HCT116 (cell line): ENCODE measurements around the gene RAB41.

ENCODE experiments used
- EZH2 ChIP-seq: fragments of 200-600 bp; sonication (generic); IDR thresholded peaks from 2 replicates; pipeline ENCODE4 v1.6.1; 2017; ENCODE audit warnings: antibody characterized with exemption, mixed run types
- JUND ChIP-seq: IDR thresholded peaks from 2 replicates; pipeline ENCODE4 v1.6.1; 2012
- POLR2A ChIP-seq: IDR thresholded peaks from 2 replicates; pipeline ENCODE4 v1.7.0; 2011; ENCODE audit warnings: borderline replicate concordance; ENCODE audit not compliant: insufficient read depth, insufficient read length; ENCODE audit errors: extremely low read depth
- POLR2AphosphoS5 ChIP-seq: IDR thresholded peaks from 2 replicates; pipeline ENCODE4 v1.6.1; 2011; ENCODE audit warnings: mild to moderate bottlenecking, low read depth, low read length, moderate library complexity
- RAD21 ChIP-seq: IDR thresholded peaks from 2 replicates; pipeline ENCODE4 v1.6.1; 2012; ENCODE audit warnings: low read depth, mild to moderate bottlenecking
- SIN3A ChIP-seq: IDR thresholded peaks from 2 replicates; pipeline ENCODE4 v1.6.1; 2012; ENCODE audit warnings: low read depth
- SP1 ChIP-seq: IDR thresholded peaks from 2 replicates; pipeline ENCODE4 v1.6.1; 2012; ENCODE audit warnings: low read depth
- YY1 ChIP-seq: IDR thresholded peaks from 2 replicates; pipeline ENCODE4 v1.6.1; 2011; ENCODE audit warnings: low read length, low read depth, moderate library complexity, mild to moderate bottlenecking; ENCODE audit not compliant: insufficient replicate concordance; ENCODE audit errors: extremely low read depth
- ZFX ChIP-seq: fragments of 450-650 bp; IDR thresholded peaks from 2 replicates; pipeline ENCODE4 v1.6.1; 2017
- ZNF274 ChIP-seq: fragments of 200-500 bp; sonication (Bioruptor generic); IDR thresholded peaks from 2 replicates; pipeline ENCODE4 v1.6.1; 2014; ENCODE audit warnings: mild to moderate bottlenecking, low read depth, low read length, inconsistent platforms
- TF ChIP-seq, protein P1 (sequence below), 3 experiments: fragments of 200-600 bp in 1 of 3; sonication (generic) in 1 of 3; IDR thresholded peaks in 2 of 3; conservative IDR thresholded peaks in 1 of 3; 2 replicates each; pipeline ENCODE4 v1.5.1; 2012 to 2017; ENCODE audit warnings: low read depth in 2 of 3, low read length in 2 of 3, antibody characterized with exemption in 1 of 3, borderline replicate concordance in 1 of 3, control low read depth in 1 of 3, mild to moderate bottlenecking in 1 of 3, mixed read lengths in 1 of 3, mixed run types in 1 of 3, moderate library complexity in 1 of 3; ENCODE audit not compliant: insufficient read depth in 1 of 3
- TF ChIP-seq, protein P2 (sequence below): IDR thresholded peaks from 2 replicates; pipeline ENCODE4 v1.6.1; 2012
- TF ChIP-seq, protein P3 (sequence below): IDR thresholded peaks from 2 replicates; pipeline ENCODE4 v1.6.1; 2012; ENCODE audit warnings: low read depth

DNA sequence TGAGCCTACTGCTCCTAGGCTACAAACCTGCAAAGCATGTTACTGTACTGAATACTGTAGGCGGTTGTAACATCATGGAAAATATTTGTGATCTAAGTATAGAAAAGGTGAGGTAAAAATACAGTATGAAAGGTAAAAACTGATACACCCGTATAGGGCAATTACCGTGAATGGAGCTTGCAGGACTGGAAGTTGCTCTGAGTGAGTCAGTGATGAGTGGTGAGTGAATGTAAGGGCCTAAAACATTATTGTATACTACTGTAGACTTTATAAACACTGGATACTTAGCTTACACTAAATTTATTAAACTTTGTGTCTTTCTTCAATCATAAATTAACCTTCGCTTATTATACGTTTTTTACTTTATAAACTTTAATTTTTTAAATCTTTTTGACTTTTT is 11.6 kb downstream of the RAB41 start:
- TF ChIP-seq SIN3A: no peak
- no peak for TF ChIP-seq POLR2A
- TF ChIP-seq, protein P1, sequence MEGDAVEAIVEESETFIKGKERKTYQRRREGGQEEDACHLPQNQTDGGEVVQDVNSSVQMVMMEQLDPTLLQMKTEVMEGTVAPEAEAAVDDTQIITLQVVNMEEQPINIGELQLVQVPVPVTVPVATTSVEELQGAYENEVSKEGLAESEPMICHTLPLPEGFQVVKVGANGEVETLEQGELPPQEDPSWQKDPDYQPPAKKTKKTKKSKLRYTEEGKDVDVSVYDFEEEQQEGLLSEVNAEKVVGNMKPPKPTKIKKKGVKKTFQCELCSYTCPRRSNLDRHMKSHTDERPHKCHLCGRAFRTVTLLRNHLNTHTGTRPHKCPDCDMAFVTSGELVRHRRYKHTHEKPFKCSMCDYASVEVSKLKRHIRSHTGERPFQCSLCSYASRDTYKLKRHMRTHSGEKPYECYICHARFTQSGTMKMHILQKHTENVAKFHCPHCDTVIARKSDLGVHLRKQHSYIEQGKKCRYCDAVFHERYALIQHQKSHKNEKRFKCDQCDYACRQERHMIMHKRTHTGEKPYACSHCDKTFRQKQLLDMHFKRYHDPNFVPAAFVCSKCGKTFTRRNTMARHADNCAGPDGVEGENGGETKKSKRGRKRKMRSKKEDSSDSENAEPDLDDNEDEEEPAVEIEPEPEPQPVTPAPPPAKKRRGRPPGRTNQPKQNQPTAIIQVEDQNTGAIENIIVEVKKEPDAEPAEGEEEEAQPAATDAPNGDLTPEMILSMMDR (IDR thresholded peaks at IDR 0.05 in 2 of 3, conservative IDR thresholded peaks at IDR 0.05 in 1 of 3; ENCODE audit: borderline replicate concordance in 1 of 3, insufficient read depth in 1 of 3, low read depth in 2 of 3, low read length in 2 of 3): no peak
- no peak for TF ChIP-seq EZH2
- no peak for TF ChIP-seq JUND
- TF ChIP-seq YY1: no peak
- TF ChIP-seq RAD21: no peak
- no peak for TF ChIP-seq ZNF274
- TF ChIP-seq SP1: no peak
- TF ChIP-seq POLR2AphosphoS5: no peak
- no peak for TF ChIP-seq ZFX
- TF ChIP-seq, protein P2, sequence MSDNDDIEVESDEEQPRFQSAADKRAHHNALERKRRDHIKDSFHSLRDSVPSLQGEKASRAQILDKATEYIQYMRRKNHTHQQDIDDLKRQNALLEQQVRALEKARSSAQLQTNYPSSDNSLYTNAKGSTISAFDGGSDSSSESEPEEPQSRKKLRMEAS: no peak
- TF ChIP-seq, protein P3, sequence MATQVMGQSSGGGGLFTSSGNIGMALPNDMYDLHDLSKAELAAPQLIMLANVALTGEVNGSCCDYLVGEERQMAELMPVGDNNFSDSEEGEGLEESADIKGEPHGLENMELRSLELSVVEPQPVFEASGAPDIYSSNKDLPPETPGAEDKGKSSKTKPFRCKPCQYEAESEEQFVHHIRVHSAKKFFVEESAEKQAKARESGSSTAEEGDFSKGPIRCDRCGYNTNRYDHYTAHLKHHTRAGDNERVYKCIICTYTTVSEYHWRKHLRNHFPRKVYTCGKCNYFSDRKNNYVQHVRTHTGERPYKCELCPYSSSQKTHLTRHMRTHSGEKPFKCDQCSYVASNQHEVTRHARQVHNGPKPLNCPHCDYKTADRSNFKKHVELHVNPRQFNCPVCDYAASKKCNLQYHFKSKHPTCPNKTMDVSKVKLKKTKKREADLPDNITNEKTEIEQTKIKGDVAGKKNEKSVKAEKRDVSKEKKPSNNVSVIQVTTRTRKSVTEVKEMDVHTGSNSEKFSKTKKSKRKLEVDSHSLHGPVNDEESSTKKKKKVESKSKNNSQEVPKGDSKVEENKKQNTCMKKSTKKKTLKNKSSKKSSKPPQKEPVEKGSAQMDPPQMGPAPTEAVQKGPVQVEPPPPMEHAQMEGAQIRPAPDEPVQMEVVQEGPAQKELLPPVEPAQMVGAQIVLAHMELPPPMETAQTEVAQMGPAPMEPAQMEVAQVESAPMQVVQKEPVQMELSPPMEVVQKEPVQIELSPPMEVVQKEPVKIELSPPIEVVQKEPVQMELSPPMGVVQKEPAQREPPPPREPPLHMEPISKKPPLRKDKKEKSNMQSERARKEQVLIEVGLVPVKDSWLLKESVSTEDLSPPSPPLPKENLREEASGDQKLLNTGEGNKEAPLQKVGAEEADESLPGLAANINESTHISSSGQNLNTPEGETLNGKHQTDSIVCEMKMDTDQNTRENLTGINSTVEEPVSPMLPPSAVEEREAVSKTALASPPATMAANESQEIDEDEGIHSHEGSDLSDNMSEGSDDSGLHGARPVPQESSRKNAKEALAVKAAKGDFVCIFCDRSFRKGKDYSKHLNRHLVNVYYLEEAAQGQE: no peak
